Prostate gland (tissue), 2 donors: Measurements from ENCODE around the gene ZNF536.

ENCODE experiments used
- POLR2A ChIP-seq: fragments of 450-650 bp; IDR thresholded peaks from one replicate; pipeline ENCODE4 v1.6.1; 2016; ENCODE audit warnings: antibody characterized with exemption, mild to moderate bottlenecking
- POLR2AphosphoS5 ChIP-seq: sonication (generic); formaldehyde crosslinking; IDR thresholded peaks from one replicate; pipeline ENCODE4 v1.6.1; 2017; ENCODE audit warnings: antibody characterized with exemption
- TF ChIP-seq, protein P1 (sequence below), 4 experiments: fragments of 200-600 bp in 2 of 4; fragments of 450-650 bp in 2 of 4; sonication (generic) in 2 of 4; IDR thresholded peaks; 1 replicate in 3 of 4; 2 replicates in 1 of 4; pipeline ENCODE4 v1.5.1; 2016 to 2019; ENCODE audit warnings: antibody characterized with exemption in 4 of 4, mild to moderate bottlenecking in 2 of 4, moderate library complexity in 2 of 4

GRCh38 chr19:30371161-30371836, 885 bp upstream of the ZNF536 start:
- TF ChIP-seq POLR2A (no peak), POLR2AphosphoS5 (no peak)
- TF ChIP-seq, protein P1, sequence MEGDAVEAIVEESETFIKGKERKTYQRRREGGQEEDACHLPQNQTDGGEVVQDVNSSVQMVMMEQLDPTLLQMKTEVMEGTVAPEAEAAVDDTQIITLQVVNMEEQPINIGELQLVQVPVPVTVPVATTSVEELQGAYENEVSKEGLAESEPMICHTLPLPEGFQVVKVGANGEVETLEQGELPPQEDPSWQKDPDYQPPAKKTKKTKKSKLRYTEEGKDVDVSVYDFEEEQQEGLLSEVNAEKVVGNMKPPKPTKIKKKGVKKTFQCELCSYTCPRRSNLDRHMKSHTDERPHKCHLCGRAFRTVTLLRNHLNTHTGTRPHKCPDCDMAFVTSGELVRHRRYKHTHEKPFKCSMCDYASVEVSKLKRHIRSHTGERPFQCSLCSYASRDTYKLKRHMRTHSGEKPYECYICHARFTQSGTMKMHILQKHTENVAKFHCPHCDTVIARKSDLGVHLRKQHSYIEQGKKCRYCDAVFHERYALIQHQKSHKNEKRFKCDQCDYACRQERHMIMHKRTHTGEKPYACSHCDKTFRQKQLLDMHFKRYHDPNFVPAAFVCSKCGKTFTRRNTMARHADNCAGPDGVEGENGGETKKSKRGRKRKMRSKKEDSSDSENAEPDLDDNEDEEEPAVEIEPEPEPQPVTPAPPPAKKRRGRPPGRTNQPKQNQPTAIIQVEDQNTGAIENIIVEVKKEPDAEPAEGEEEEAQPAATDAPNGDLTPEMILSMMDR (IDR thresholded peaks at IDR 0.05): no peak
